ENCODE results near the gene PCBP1.
"Not testable (repeated sequence)": the region's sequence is repeated elsewhere in the genome, so short reads cannot be mapped to it uniquely, and the experiment has no call there.

The PCBP1 gene

DNA sequence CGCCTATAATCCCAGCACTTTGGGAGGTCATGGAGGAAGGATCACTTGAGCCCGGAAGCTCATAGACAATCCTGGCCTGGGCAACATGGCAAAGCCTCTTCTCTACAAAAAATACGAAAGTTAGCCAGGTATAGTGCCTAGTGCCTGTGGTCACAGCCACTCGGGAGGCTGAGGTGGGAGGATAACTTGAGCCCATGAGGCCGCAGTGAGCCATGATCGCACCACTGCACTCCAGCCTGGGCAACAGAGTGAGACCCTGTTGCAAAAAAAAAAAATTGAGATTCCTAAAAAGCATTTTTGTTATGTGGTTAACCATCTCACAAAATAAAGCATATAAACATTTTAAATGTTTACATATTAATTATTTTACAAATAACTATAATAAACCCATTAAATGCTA lies 13.9 kb downstream of the PCBP1 start:
- DNase-seq: no peak

DNA sequence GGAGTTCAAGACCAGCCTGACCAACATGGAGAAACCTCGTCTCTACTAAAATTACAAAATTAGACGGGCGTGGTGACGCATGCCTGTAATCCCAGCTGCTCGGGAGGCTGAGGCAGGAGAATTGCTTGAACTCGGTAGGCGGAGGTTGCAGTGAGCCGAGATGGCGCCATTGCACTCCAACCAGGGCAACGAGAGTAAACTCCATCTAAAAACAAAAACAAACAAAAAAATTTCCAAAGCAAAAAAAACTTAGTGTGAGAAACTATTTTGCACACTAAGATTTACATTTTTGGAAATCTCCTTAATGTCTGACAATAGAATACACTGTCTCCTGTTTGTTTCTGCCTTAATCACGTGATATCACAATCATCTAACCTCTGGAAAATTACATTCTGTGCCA lies 14.4 kb downstream of the PCBP1 start:
- not testable (repeated sequence) for DNase-seq

DNA sequence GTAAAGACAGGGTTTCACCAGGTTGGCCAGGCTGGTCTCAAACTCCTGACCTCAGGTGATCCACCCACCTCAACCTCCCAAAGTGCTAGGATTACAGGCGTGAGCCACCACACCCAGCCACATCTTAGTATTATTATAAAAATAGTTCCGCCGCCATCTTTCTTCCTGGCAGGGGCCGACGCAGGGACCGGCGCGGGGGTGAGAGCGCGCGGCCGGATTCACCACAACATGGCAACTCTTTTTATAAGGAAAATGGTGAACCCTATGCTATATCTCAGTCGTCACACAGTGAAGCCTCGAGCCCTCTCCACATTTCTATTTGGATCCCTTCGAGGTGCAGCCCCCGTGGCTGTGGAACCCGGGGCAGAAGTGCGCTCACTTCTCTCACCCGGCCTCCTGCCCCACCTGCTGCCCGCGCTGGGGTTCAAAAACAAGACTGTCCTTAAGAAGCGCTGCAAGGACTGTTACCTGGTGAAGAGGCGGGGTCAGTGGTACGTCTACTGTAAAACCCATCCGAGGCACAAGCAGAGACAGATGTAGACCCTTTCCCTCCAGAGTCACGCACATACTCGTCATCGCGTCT lies 15.1 kb downstream of the PCBP1 start:
- not testable (repeated sequence) for DNase-seq

DNA sequence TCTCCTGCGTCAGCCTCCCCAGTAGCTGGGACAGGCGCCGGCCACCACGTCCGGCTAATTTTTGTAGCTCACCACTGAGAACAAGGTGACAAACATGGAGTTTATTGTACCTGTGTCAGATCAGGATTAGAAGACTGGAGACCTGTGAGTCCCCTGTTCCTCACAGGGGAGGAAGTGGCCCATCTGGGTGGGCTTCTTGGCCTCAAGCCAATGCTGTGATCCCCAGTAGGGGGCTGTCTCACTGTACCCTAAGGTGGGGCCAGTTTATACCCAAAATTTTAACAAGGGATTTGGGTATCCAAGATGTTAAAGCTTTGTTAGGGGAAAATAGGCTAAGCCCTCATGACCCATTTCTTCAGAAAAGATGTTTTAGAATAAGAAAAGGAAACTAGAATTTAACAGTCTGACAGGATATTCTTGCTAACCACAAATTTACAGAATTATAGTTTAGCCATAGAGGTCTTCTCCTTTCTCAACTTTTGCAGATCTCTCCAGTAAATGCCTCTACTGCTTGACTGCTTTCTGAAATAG lies 16.3 kb downstream of the PCBP1 start:
- no peak for DNase-seq

- peak; percentile 22 for DNase-seq
Observed at GRCh38 chr2:70104231-70105111, 17.2 kb downstream of the PCBP1 start.

DNA sequence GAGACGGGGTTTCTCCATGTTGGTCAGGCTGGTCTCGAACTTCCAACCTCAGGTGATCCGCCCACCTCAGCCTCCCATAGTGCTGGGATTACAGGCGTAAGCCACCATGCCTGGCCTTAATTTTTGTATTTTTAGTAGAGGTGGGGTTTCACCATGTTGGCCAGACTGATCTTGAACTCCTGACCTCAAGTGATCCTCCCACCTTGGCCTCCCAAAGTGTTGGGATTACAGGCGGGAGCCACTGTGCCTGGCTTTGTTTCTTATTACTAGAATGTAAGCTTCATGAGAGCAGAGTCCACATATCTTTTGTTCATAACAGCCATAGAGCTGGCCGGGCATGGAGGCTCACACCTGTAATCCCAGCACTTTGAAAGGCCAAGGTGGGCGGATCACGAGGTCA lies 18.9 kb downstream of the PCBP1 start:
- not testable (repeated sequence) for DNase-seq

DNA sequence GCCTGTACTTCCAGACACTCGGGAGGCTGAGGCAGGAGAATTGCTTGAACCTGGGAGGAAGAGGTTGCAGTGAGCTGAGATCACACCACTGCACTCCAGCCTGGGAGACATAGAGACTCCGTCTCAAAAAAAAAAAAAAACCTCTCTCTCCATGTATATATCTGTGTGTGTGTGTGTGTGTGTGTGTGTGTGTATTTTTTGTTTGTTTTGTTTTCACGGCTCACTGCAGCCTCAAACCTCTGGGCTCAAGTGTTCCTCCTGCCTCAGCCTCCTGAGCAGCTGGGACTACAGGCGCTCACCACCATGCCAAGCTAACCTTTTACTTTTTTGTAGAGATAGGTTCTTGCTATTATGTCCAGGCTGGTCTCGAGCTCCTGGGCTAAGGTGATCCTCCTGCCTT lies 23.1 kb downstream of the PCBP1 start:
- DNase-seq: not testable (repeated sequence)

- no peak for DNase-seq
Observed at GRCh38 chr2:70111752-70112591, 24.7 kb downstream of the PCBP1 start.

- no peak for DNase-seq
Observed at GRCh38 chr2:70113359-70114070, 26.2 kb downstream of the PCBP1 start.

GRCh38 chr2:70115646-70116442 lies 28.6 kb downstream of the PCBP1 start:
- no peak for DNase-seq

- no peak for DNase-seq
Observed at GRCh38 chr2:70116936-70117552, 29.8 kb downstream of the PCBP1 start.

GRCh38 chr2:70118798-70119454 lies 31.6 kb downstream of the PCBP1 start:
- no peak for DNase-seq

- DNase-seq: no peak
Observed at GRCh38 chr2:70121627-70122372, 34.5 kb downstream of the PCBP1 start.

DNA sequence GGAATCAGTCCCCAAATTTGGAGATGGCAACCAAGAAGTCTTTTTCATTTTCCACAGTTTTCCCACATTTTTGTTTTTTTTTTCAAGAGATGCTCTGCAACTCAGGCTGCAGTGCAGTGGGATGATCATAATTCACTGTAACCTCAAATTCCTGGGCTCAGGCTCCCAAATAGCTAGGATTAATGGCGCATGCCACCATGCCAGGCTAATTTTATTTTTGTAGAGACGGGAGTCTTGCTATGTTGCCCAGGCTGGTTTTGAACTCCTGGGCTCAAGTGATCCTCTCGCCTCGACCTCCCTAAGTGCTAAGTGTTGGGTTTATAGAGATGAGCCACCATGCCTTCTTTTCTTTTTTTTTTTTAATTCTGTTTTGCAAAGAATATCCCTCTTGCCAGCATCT lies 35.2 kb downstream of the PCBP1 start:
- no peak for DNase-seq

DNA sequence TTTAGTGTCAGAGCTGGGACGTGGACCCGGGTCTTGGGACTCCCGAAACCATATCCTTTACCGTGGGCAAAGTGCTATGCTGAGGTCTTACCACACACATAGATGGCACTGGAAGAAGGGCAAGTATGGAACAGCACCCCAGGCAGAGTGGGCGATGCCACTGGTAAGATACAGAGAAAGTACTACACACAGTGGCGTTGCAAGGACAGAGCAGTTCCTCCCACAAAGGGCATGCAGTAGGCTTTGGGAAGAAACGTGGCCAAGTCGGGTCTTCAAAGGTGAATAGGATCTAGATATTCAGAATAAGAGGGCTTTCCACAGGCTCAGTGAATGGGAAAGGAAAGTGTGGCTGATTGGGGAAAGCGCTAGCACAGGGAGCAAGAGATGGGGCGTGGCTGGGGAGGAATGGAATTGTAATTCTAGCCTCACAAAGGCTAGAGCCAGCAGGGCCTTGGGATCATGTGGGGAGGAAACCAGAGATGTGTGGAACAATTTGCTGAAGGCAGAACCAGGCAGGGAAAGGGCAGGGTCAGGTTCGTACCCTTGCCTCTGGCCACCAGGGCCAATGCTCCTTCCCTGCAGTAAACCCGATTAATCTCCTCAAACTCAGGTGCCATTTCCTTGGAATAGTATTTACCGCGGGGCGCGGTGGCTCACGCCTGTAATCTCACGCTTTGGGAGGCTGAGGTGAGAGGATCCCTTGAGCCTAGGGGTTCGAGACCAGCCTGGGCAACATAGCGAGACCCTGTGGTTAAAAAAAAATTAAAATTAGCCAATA lies 36.0 kb downstream of the PCBP1 start:
- no peak for DNase-seq

DNA sequence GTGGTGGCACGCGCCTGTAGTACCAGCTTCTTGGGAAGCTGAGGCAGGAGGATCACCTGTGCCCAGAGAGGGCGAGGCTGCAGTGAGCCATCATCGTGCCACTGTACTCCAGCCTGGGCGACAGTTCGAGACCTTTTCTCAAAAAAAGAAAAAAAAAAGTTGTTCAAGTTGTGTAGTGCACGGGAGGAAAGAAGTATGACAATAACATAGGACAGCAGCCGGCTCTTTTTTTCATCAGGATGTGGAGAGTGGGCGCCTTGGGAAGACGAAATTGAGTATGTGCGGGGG lies 36.5 kb downstream of the PCBP1 start:
- no peak for DNase-seq

DNA sequence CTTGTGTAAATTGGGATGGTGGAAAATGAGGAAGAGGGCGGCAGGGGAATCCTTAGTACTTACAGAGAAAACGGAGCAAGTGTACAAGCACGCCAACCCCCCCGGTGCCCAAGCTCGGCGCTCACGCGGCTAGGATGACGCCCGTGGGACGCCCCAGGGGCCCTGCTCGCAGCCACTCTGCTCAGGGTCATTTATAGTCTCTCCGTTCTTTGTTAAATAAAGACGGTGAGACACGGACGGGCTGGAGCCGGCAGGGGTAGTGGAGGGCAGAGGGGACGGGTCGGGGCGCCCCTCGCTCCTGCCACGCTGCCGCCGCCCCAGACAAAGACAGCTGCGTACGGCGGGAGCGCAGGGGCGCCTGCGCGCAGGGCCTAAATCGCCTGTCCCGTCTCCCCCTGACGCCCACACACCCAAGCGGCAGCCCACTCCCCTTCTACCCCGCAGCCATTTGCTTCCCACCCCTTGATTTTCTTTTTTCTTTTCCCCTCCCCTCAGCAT lies 37.8 kb downstream of the PCBP1 start:
- DNase-seq: peak; percentile 50

DNA sequence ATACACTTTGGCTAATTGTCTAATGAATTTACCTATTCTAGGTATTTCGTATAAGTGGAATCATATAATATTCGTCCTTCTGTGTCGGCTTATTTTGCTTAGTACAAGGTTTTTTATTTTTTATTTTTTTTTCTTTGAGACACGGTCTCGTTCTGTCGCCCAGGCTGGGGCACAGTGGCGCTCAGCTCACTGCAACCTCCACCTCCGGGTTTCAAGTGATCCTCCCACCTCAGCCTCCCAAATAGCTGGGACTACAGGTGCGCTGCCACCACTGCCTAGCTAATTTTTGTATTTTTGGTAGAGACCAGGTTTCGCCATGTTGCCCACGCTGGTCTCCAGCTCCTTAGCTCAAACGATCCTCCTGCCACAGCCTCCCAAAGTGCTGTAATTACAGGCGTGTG lies 38.2 kb downstream of the PCBP1 start:
- DNase-seq: no peak

- no peak for DNase-seq
Observed at GRCh38 chr2:70126413-70126812, 39.1 kb downstream of the PCBP1 start.

Data from NK-92 treated with Interleukin-12 subunit alpha and Interleukin-12 subunit beta, amount 100 ng/mL, for 24 hours (cell line).